ENCODE data around the gene KCNJ14.
A peak's percentile ranks its signal among the peaks of the same experiment; 100 is the strongest.

KCNJ14 gene

DNA sequence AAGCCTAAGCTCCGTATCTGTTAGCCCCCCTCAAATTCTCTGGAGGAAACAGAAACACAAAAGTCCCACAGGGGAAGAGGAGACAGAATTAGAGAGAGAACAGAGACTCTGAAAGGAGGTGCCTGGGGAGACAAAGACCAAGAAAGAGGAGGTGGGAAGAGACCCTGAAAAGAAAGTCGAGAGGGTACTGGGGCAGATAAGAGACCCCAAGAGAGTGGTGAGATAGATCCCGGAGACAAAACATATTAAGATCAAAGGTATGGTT, 10.5 kb upstream of the KCNJ14 start:
- Histone ChIP-seq H3K27ac (ENCODE audit: insufficient read depth, low read length, poor library complexity, severe bottlenecking) (no peak overlapping the region), H3K4me3 (ENCODE audit: insufficient read depth, low read depth, low read length, poor library complexity, severe bottlenecking) (peak overlapping the region; percentile 80)
- no peak for DNase-seq

GRCh38 chr19:48445256-48445605, 10.1 kb upstream of the KCNJ14 start:
- no peaks in the 10 kb centered on the region for H3K9me3 ChIP-seq (ENCODE audit: control insufficient read depth, low read length)
- H3K4me1 ChIP-seq (ENCODE audit: control insufficient read depth, insufficient read depth, low read length, poor library complexity, severe bottlenecking): peaks cover 21% of the 10 kb centered on the region
- peak in 1 of 3 donors; percentile 12 for DNase-seq
- H3K4me3 ChIP-seq (ENCODE audit: insufficient read depth, low read depth, low read length, poor library complexity, severe bottlenecking): peak overlapping the region; percentile 80
- peaks cover 11% of the 10 kb centered on the region for H3K27me3 ChIP-seq (replicated peaks; ENCODE audit: control insufficient read depth, insufficient read depth, low read length, poor library complexity, severe bottlenecking)
- H3K27ac ChIP-seq (ENCODE audit: insufficient read depth, low read length, poor library complexity, severe bottlenecking): peak overlapping the region; percentile 70
- H3K36me3 ChIP-seq (ENCODE audit: control insufficient read depth, insufficient read depth, low read length): peaks cover 22% of the 10 kb centered on the region

More for the DNA sequence above, 10.5 kb upstream of the KCNJ14 start:
- no peaks in the 10 kb centered on the region for H3K9me3 ChIP-seq (ENCODE audit: control insufficient read depth, low read length)
- peaks cover 21% of the 10 kb centered on the region for H3K4me1 ChIP-seq (ENCODE audit: control insufficient read depth, insufficient read depth, low read length, poor library complexity, severe bottlenecking)
- H3K27me3 ChIP-seq (replicated peaks; ENCODE audit: control insufficient read depth, insufficient read depth, low read length, poor library complexity, severe bottlenecking): peaks cover 11% of the 10 kb centered on the region
- peaks cover 19% of the 10 kb centered on the region for H3K36me3 ChIP-seq (ENCODE audit: control insufficient read depth, insufficient read depth, low read length)

DNA sequence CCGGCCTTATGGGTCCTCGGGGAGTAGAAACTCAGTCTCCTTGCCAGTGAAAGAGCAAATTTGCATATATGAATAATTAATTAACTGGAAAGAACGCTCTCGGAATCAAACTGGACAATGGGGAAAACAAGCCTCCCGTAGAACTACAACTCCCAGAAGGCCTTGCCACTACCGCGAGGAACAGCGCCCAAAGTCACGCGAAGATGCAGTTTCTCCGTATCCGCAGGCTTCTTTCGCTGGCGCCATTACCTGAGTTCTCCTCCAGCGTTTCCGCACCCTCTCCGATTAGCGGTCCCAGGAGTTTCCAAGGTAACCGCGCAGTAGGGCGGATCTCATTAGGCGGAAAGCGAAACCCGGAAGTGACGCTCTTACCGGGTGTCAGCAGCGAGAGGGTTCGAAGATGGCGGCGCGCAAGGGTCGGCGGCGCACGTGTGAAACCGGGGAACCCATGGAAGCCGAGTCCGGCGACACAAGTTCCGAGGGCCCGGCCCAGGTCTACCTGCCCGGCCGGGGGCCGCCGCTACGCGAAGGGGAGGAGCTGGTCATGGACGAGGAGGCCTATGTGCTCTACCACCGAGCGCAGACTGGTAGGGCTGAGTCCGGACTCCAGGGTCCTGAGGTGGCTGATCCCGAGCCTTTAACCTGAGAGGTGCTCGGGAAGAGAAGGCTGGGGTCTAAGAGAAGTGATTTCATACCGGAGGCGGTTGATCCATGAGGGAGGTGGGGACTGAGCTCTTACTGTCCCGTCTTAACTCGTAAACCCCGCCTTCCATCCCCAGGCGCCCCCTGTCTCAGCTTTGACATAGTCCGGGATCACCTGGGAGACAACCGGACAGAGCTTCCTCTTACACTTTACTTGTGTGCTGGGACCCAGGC, 9.5 kb upstream of the KCNJ14 start, which contains the start of gene GRWD1:
Gene GRWD1, plus strand, starts transcription at position 378 of the 876 bp plus-strand sequence. Its CDS starts 23 bp downstream, at position 401.
- Histone ChIP-seq H3K9me3 (ENCODE audit: control insufficient read depth, low read length) (no peaks in the 10 kb centered on the region), H3K4me1 (ENCODE audit: control insufficient read depth, insufficient read depth, low read length, poor library complexity, severe bottlenecking) (peaks cover 21% of the 10 kb centered on the region), H3K27ac (ENCODE audit: insufficient read depth, low read length, poor library complexity, severe bottlenecking) (peak within 1 kb of the TSS; percentile 70), H3K4me3 (ENCODE audit: insufficient read depth, low read depth, low read length, poor library complexity, severe bottlenecking) (peak within 1 kb of the TSS; percentile 80), H3K27me3 (replicated peaks; ENCODE audit: control insufficient read depth, insufficient read depth, low read length, poor library complexity, severe bottlenecking) (peaks cover 11% of the 10 kb centered on the region), H3K36me3 (ENCODE audit: control insufficient read depth, insufficient read depth, low read length) (peaks cover 28% of the 10 kb centered on the region)
- DNase-seq: peak; percentile 90 to 95 (median 92)

DNA sequence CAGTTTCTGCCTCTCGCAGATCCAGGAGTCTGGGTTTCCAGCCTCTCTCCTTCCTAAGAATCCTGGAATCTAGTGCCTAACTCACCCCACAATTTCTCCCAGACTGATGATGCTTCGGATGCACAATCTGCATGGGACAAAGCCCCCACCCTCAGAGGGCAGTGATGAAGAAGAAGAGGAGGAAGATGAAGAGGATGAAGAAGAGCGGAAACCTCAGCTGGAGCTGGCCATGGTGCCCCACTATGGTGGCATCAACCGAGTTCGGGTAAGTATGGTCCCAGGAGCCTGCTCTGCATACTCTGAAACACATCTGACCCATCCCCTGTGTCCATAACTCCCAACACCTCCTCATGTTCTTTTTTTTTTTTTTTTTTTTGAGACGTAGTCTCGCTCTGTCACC, 8.8 kb upstream of the KCNJ14 start:
- Histone ChIP-seq H3K27ac (ENCODE audit: insufficient read depth, low read length, poor library complexity, severe bottlenecking) (peak overlapping the region; percentile 70), H3K4me1 (ENCODE audit: control insufficient read depth, insufficient read depth, low read length, poor library complexity, severe bottlenecking) (peaks cover 21% of the 10 kb centered on the region), H3K9me3 (ENCODE audit: control insufficient read depth, low read length) (no peaks in the 10 kb centered on the region), H3K27me3 (replicated peaks; ENCODE audit: control insufficient read depth, insufficient read depth, low read length, poor library complexity, severe bottlenecking) (peaks cover 11% of the 10 kb centered on the region), H3K4me3 (ENCODE audit: insufficient read depth, low read depth, low read length, poor library complexity, severe bottlenecking) (peak overlapping the region; percentile 80), H3K36me3 (ENCODE audit: control insufficient read depth, insufficient read depth, low read length) (peaks cover 36% of the 10 kb centered on the region)
- no peak for DNase-seq

GRCh38 chr19:48448563-48448962, 6.8 kb upstream of the KCNJ14 start:
- H3K4me1 ChIP-seq (ENCODE audit: control insufficient read depth, insufficient read depth, low read length, poor library complexity, severe bottlenecking): peaks cover 21% of the 10 kb centered on the region
- H3K4me3 ChIP-seq (ENCODE audit: insufficient read depth, low read depth, low read length, poor library complexity, severe bottlenecking): no peak overlapping the region
- peaks cover 53% of the 10 kb centered on the region for H3K36me3 ChIP-seq (ENCODE audit: control insufficient read depth, insufficient read depth, low read length)
- H3K27ac ChIP-seq (ENCODE audit: insufficient read depth, low read length, poor library complexity, severe bottlenecking): no peak overlapping the region
- no peaks in the 10 kb centered on the region for H3K9me3 ChIP-seq (ENCODE audit: control insufficient read depth, low read length)
- H3K27me3 ChIP-seq (replicated peaks; ENCODE audit: control insufficient read depth, insufficient read depth, low read length, poor library complexity, severe bottlenecking): peaks cover 4% of the 10 kb centered on the region
- no peak for DNase-seq

DNA sequence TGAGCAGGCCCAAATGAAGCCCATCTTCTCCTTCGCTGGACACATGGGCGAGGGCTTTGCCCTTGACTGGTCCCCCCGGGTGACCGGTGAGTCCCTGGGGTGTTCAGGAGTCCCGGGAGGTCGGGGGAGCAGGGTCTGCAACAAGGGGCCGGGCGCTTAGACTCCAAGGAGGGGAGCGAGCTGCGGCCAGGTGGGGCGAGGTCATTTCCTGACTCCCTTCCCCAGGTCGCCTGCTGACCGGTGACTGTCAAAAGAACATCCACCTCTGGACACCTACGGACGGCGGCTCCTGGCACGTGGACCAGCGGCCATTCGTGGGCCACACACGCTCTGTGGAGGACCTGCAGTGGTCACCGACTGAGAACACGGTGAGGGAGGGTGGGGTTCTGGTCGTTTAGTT, 4.9 kb upstream of the KCNJ14 start:
- H3K36me3 ChIP-seq (ENCODE audit: control insufficient read depth, insufficient read depth, low read length): peaks cover 67% of the 10 kb centered on the region
- no peaks in the 10 kb centered on the region for H3K9me3 ChIP-seq (ENCODE audit: control insufficient read depth, low read length)
- no peaks in the 10 kb centered on the region for H3K27me3 ChIP-seq (replicated peaks; ENCODE audit: control insufficient read depth, insufficient read depth, low read length, poor library complexity, severe bottlenecking)
- peaks cover 7% of the 10 kb centered on the region for H3K4me1 ChIP-seq (ENCODE audit: control insufficient read depth, insufficient read depth, low read length, poor library complexity, severe bottlenecking)
- H3K27ac ChIP-seq (ENCODE audit: insufficient read depth, low read length, poor library complexity, severe bottlenecking): no peak overlapping the region
- DNase-seq: no peak
- no peak overlapping the region for H3K4me3 ChIP-seq (ENCODE audit: insufficient read depth, low read depth, low read length, poor library complexity, severe bottlenecking)

GRCh38 chr19:48450863-48451262, 4.5 kb upstream of the KCNJ14 start:
- Histone ChIP-seq H3K27ac (ENCODE audit: insufficient read depth, low read length, poor library complexity, severe bottlenecking) (no peak overlapping the region), H3K9me3 (ENCODE audit: control insufficient read depth, low read length) (no peaks in the 10 kb centered on the region), H3K36me3 (ENCODE audit: control insufficient read depth, insufficient read depth, low read length) (peaks cover 69% of the 10 kb centered on the region), H3K27me3 (replicated peaks; ENCODE audit: control insufficient read depth, insufficient read depth, low read length, poor library complexity, severe bottlenecking) (no peaks in the 10 kb centered on the region), H3K4me3 (ENCODE audit: insufficient read depth, low read depth, low read length, poor library complexity, severe bottlenecking) (no peak overlapping the region), H3K4me1 (ENCODE audit: control insufficient read depth, insufficient read depth, low read length, poor library complexity, severe bottlenecking) (peaks cover 7% of the 10 kb centered on the region)
- no peak for DNase-seq

- DNase-seq: no peak
- Histone ChIP-seq H3K36me3 (ENCODE audit: control insufficient read depth, insufficient read depth, low read length) (peaks cover 75% of the 10 kb centered on the region), H3K4me1 (ENCODE audit: control insufficient read depth, insufficient read depth, low read length, poor library complexity, severe bottlenecking) (peaks cover under 1% of the 10 kb centered on the region), H3K27me3 (replicated peaks; ENCODE audit: control insufficient read depth, insufficient read depth, low read length, poor library complexity, severe bottlenecking) (no peaks in the 10 kb centered on the region), H3K27ac (ENCODE audit: insufficient read depth, low read length, poor library complexity, severe bottlenecking) (no peak overlapping the region), H3K4me3 (ENCODE audit: insufficient read depth, low read depth, low read length, poor library complexity, severe bottlenecking) (no peak overlapping the region), H3K9me3 (ENCODE audit: control insufficient read depth, low read length) (no peaks in the 10 kb centered on the region)
Measured at GRCh38 chr19:48451624-48452023, 3.8 kb upstream of the KCNJ14 start.

- no peaks in the 10 kb centered on the region for H3K9me3 ChIP-seq (ENCODE audit: control insufficient read depth, low read length)
- no peak overlapping the region for H3K27ac ChIP-seq (ENCODE audit: insufficient read depth, low read length, poor library complexity, severe bottlenecking)
- H3K4me3 ChIP-seq (ENCODE audit: insufficient read depth, low read depth, low read length, poor library complexity, severe bottlenecking): no peak overlapping the region
- no peak for DNase-seq
- no peaks in the 10 kb centered on the region for H3K4me1 ChIP-seq (ENCODE audit: control insufficient read depth, insufficient read depth, low read length, poor library complexity, severe bottlenecking)
- H3K27me3 ChIP-seq (replicated peaks; ENCODE audit: control insufficient read depth, insufficient read depth, low read length, poor library complexity, severe bottlenecking): no peaks in the 10 kb centered on the region
- peaks cover 73% of the 10 kb centered on the region for H3K36me3 ChIP-seq (ENCODE audit: control insufficient read depth, insufficient read depth, low read length)
Measured at GRCh38 chr19:48452289-48453190, 2.8 kb upstream of the KCNJ14 start.

Data from effector memory CD4-positive, alpha-beta T cell (primary cell).